ENCODE measurements around the gene SETX. TPM values are rescaled to one million over a fixed set of nuclear protein-coding genes. Genes with fewer than 3 reads are reported as not detected.

Gene SETX
- total and polyA plus RNA-seq, 4 donors, result 38.0 to 88.7 (median 54.6) TPM

GRCh38 chr9:132244582-132245455 is 110.0 kb downstream of the SETX start:
- Histone ChIP-seq H3K27ac (ENCODE audit: low read depth, low read length) (peak overlapping the region; percentile 33), H3K36me3 (ENCODE audit: control insufficient read depth, insufficient read depth, low read length) (no peaks in the 10 kb centered on the region), H3K27me3 (ENCODE audit: control insufficient read depth, insufficient read depth, low read length) (peaks cover 33% of the 10 kb centered on the region), H3K4me3 (ENCODE audit: low read depth, low read length) (no peak overlapping the region), H3K9me3 (ENCODE audit: control insufficient read depth, insufficient read depth, low read length) (no peaks in the 10 kb centered on the region), H3K4me1 (ENCODE audit: control insufficient read depth, insufficient read depth, low read length) (peaks cover 45% of the 10 kb centered on the region)
- WGBS (ENCODE audit: insufficient coverage), result 52% methylated on average over 18 of the region's 19 CpGs
- DNase-seq (ENCODE audit: low read depth in 4 of 6, low spot score in 6 of 6), result no peak

GRCh38 chr9:132243156-132244074 is 111.4 kb downstream of the SETX start:
- Histone ChIP-seq H3K9me3 (ENCODE audit: control insufficient read depth, insufficient read depth, low read length) (no peaks in the 10 kb centered on the region), H3K4me1 (ENCODE audit: control insufficient read depth, insufficient read depth, low read length) (peaks cover 46% of the 10 kb centered on the region), H3K4me3 (ENCODE audit: low read depth, low read length) (no peak overlapping the region), H3K27me3 (ENCODE audit: control insufficient read depth, insufficient read depth, low read length) (peaks cover 33% of the 10 kb centered on the region), H3K27ac (ENCODE audit: low read depth, low read length) (no peak overlapping the region), H3K36me3 (ENCODE audit: control insufficient read depth, insufficient read depth, low read length) (no peaks in the 10 kb centered on the region)
- WGBS (ENCODE audit: insufficient coverage), result 81% methylated on average over 16 of the region's 19 CpGs
- no peak for DNase-seq (ENCODE audit: low read depth in 4 of 6, low spot score in 6 of 6)

- peak in 1 of 6 donors; percentile 42 for DNase-seq (ENCODE audit: low read depth in 4 of 6, low spot score in 6 of 6)
- H3K27me3 ChIP-seq (ENCODE audit: control insufficient read depth, insufficient read depth, low read length), result peaks cover 33% of the 10 kb centered on the region
- whole genome bisulfite sequencing (ENCODE audit: insufficient coverage), result 20% methylated on average over 15 of the region's 18 CpGs
- H3K36me3 ChIP-seq (ENCODE audit: control insufficient read depth, insufficient read depth, low read length), result no peaks in the 10 kb centered on the region
- H3K27ac ChIP-seq (ENCODE audit: low read depth, low read length), result no peak overlapping the region
- peaks cover 46% of the 10 kb centered on the region for H3K4me1 ChIP-seq (ENCODE audit: control insufficient read depth, insufficient read depth, low read length)
- peak overlapping the region; percentile 52 for H3K4me3 ChIP-seq (ENCODE audit: low read depth, low read length)
- H3K9me3 ChIP-seq (ENCODE audit: control insufficient read depth, insufficient read depth, low read length), result no peaks in the 10 kb centered on the region
Measured at GRCh38 chr9:132242621-132243155, 112.1 kb downstream of the SETX start.

GRCh38 chr9:132241840-132242620 is 112.8 kb downstream of the SETX start:
- H3K27ac ChIP-seq (ENCODE audit: low read depth, low read length), result no peak overlapping the region
- WGBS (ENCODE audit: insufficient coverage), result under 1% methylated on average over 75 of the region's 81 CpGs
- peak in 2 of 6 donors; percentile 46 to 64 for DNase-seq (ENCODE audit: low read depth in 4 of 6, low spot score in 6 of 6)

GRCh38 chr9:132241483-132241839 is 113.3 kb downstream of the SETX start:
- no peak for DNase-seq (ENCODE audit: low read depth in 4 of 6, low spot score in 6 of 6)
- H3K9me3 ChIP-seq (ENCODE audit: control insufficient read depth, insufficient read depth, low read length), result no peaks in the 10 kb centered on the region
- peak overlapping the region; percentile 46 for H3K4me3 ChIP-seq (ENCODE audit: low read depth, low read length)
- H3K27ac ChIP-seq (ENCODE audit: low read depth, low read length), result no peak overlapping the region
- 0% methylated on average over 33 of the region's 33 CpGs for WGBS (ENCODE audit: insufficient coverage)
- H3K36me3 ChIP-seq (ENCODE audit: control insufficient read depth, insufficient read depth, low read length), result no peaks in the 10 kb centered on the region
- peaks cover 33% of the 10 kb centered on the region for H3K27me3 ChIP-seq (ENCODE audit: control insufficient read depth, insufficient read depth, low read length)
- H3K4me1 ChIP-seq (ENCODE audit: control insufficient read depth, insufficient read depth, low read length), result peaks cover 47% of the 10 kb centered on the region

More at GRCh38 chr9:132241840-132242620, 112.8 kb downstream of the SETX start:
- H3K4me3 ChIP-seq (ENCODE audit: low read depth, low read length), result peak overlapping the region; percentile 52
- peaks cover 33% of the 10 kb centered on the region for H3K27me3 ChIP-seq (ENCODE audit: control insufficient read depth, insufficient read depth, low read length)
- H3K36me3 ChIP-seq (ENCODE audit: control insufficient read depth, insufficient read depth, low read length), result no peaks in the 10 kb centered on the region
- peaks cover 46% of the 10 kb centered on the region for H3K4me1 ChIP-seq (ENCODE audit: control insufficient read depth, insufficient read depth, low read length)
- H3K9me3 ChIP-seq (ENCODE audit: control insufficient read depth, insufficient read depth, low read length), result no peaks in the 10 kb centered on the region

GRCh38 chr9:132240841-132241482 is 113.8 kb downstream of the SETX start:
- Histone ChIP-seq H3K4me1 (ENCODE audit: control insufficient read depth, insufficient read depth, low read length) (peaks cover 50% of the 10 kb centered on the region), H3K36me3 (ENCODE audit: control insufficient read depth, insufficient read depth, low read length) (no peaks in the 10 kb centered on the region), H3K9me3 (ENCODE audit: control insufficient read depth, insufficient read depth, low read length) (no peaks in the 10 kb centered on the region), H3K4me3 (ENCODE audit: low read depth, low read length) (peak overlapping the region; percentile 46), H3K27ac (ENCODE audit: low read depth, low read length) (no peak overlapping the region), H3K27me3 (ENCODE audit: control insufficient read depth, insufficient read depth, low read length) (peaks cover 33% of the 10 kb centered on the region)
- peak in 4 of 6 donors; percentile 46 to 93 (median 68) for DNase-seq (ENCODE audit: low read depth in 4 of 6, low spot score in 6 of 6)
- 5% methylated on average over 60 of the region's 63 CpGs for WGBS (ENCODE audit: insufficient coverage)

GRCh38 chr9:132239999-132240840 is 114.6 kb downstream of the SETX start:
- Histone ChIP-seq H3K4me1 (ENCODE audit: control insufficient read depth, insufficient read depth, low read length) (peaks cover 46% of the 10 kb centered on the region), H3K27ac (ENCODE audit: low read depth, low read length) (no peak overlapping the region), H3K4me3 (ENCODE audit: low read depth, low read length) (peak overlapping the region; percentile 12), H3K36me3 (ENCODE audit: control insufficient read depth, insufficient read depth, low read length) (no peaks in the 10 kb centered on the region), H3K9me3 (ENCODE audit: control insufficient read depth, insufficient read depth, low read length) (no peaks in the 10 kb centered on the region), H3K27me3 (ENCODE audit: control insufficient read depth, insufficient read depth, low read length) (peaks cover 31% of the 10 kb centered on the region)
- no peak for DNase-seq (ENCODE audit: low read depth in 4 of 6, low spot score in 6 of 6)
- WGBS (ENCODE audit: insufficient coverage), result 39% methylated on average over 19 of the region's 21 CpGs

- Histone ChIP-seq H3K4me1 (ENCODE audit: control insufficient read depth, insufficient read depth, low read length) (peaks cover 45% of the 10 kb centered on the region), H3K27me3 (ENCODE audit: control insufficient read depth, insufficient read depth, low read length) (peaks cover 28% of the 10 kb centered on the region), H3K27ac (ENCODE audit: low read depth, low read length) (no peak overlapping the region), H3K4me3 (ENCODE audit: low read depth, low read length) (no peak overlapping the region), H3K36me3 (ENCODE audit: control insufficient read depth, insufficient read depth, low read length) (no peaks in the 10 kb centered on the region), H3K9me3 (ENCODE audit: control insufficient read depth, insufficient read depth, low read length) (no peaks in the 10 kb centered on the region)
- WGBS (ENCODE audit: insufficient coverage), result 29% methylated on average over 3 of the region's 3 CpGs
- no peak for DNase-seq (ENCODE audit: low read depth in 4 of 6, low spot score in 6 of 6)
Measured at GRCh38 chr9:132239518-132239917, 115.3 kb downstream of the SETX start.
